HepG2 (cell line): Measurements from ENCODE around the gene UBR3. TPM values are rescaled to one million over a fixed set of nuclear protein-coding genes. Genes with fewer than 3 reads are reported as not detected.

Experiments
- ATAC-seq: fragments of 200-7000 bp; cut with Tn5 transposase; 3 replicates; pipeline ENCODE4 v1.9.1; 2020; ENCODE audit warnings: mild to moderate bottlenecking, moderate library complexity
- BruUV-seq: library from RNA; stranded (reverse); fragments of 400-500 nt; replicated peaks from 2 replicates; lab custom pipeline; 2021; lab: Mats Ljungman, UMichigan
- CTCF ChIA-PET: fragments of 300-600 bp; formaldehyde crosslinking; extraction: SDS; loops from one replicate; lab custom pipeline; 2021; ENCODE audit warnings: low total read pairs, inconsistent platforms, low intra/inter-chr PET ratio; lab: Yijun Ruan, JAX
- POLR2A ChIA-PET: fragments of 350-600 bp; sonication (Branson Sonifier 250); formaldehyde crosslinking; loops from one replicate; lab custom pipeline; 2020; ENCODE audit warnings: antibody characterized with exemption, inconsistent platforms; lab: Yijun Ruan, JAX
- DNase-seq: peaks from one replicate; pipeline ENCODE4 v3.0.0-alpha.2; 2015; ENCODE audit warnings: low spot score
- FAIRE-seq: peaks from 3 replicates; lab custom pipeline; 2011; peaks lifted over from hg19 to GRCh38; lab: Jason Lieb, UNC
- H2AFZ ChIP-seq: one replicate; pipeline ENCODE4 v1.6.1; 2011; ENCODE audit warnings: low read length, inconsistent platforms
- H3K27ac ChIP-seq: fragments of 300-600 bp; 3 replicates; pipeline ENCODE4 v1.8.0; 2011; ENCODE audit warnings: mixed run types, mild to moderate bottlenecking, mixed read lengths, low read length, inconsistent platforms; ENCODE audit not compliant: insufficient read depth; ENCODE audit errors: extremely low read length
- H3K27me3 ChIP-seq, 2 experiments: fragments of 200-600 bp in 1 of 2; 2 replicates in 1 of 2; 3 replicates in 1 of 2; pipeline versions ENCODE4 v1.6.0 to v1.8.0; 2011; ENCODE audit warnings: low read length in 2 of 2, mild to moderate bottlenecking in 2 of 2, moderate library complexity in 2 of 2, inconsistent platforms in 1 of 2; ENCODE audit not compliant: insufficient read depth in 2 of 2, control insufficient read depth in 1 of 2
- H3K36me3 ChIP-seq, 2 experiments: fragments of 200-600 bp in 1 of 2; replicated peaks in 1 of 2; 2 replicates in 1 of 2; 3 replicates in 1 of 2; pipeline versions ENCODE4 v1.5.1 to v1.8.0; 2011; ENCODE audit warnings: low read length in 2 of 2, inconsistent platforms in 1 of 2; ENCODE audit not compliant: insufficient read depth in 2 of 2, control insufficient read depth in 1 of 2
- H3K4me1 ChIP-seq: 2 replicates; pipeline ENCODE4 v1.5.1; 2012; ENCODE audit warnings: low read length, inconsistent platforms; ENCODE audit not compliant: insufficient read depth
- H3K4me2 ChIP-seq: 2 replicates; pipeline ENCODE4 v1.6.0; 2011; ENCODE audit warnings: low read depth, low read length, inconsistent platforms
- H3K4me3 ChIP-seq, 3 experiments: fragments of 200-600 bp in 1 of 3; sonication (generic), shearing (Covaris generic) in 1 of 3; replicated peaks in 1 of 3; 2 replicates each; pipeline ENCODE4 v1.5.1; 2011 to 2016; ENCODE audit warnings: low read length in 3 of 3, inconsistent platforms in 2 of 3, low read depth in 2 of 3, mild to moderate bottlenecking in 2 of 3, control low read depth in 1 of 3, mixed read lengths in 1 of 3; ENCODE audit not compliant: insufficient read depth in 1 of 3
- H3K79me2 ChIP-seq: one replicate; pipeline ENCODE4 v1.6.1; 2011; ENCODE audit warnings: low read length, inconsistent platforms; ENCODE audit not compliant: insufficient read depth
- H3K9ac ChIP-seq: 2 replicates; pipeline ENCODE4 v1.6.0; 2011; ENCODE audit warnings: mild to moderate bottlenecking, low read depth, low read length, inconsistent platforms; ENCODE audit not compliant: insufficient read depth
- H3K9me3 ChIP-seq: 2 replicates; pipeline ENCODE4 v1.5.1; 2012; ENCODE audit warnings: mild to moderate bottlenecking, low read length
- H4K20me1 ChIP-seq: 2 replicates; pipeline ENCODE4 v1.6.0; 2011; ENCODE audit warnings: inconsistent platforms, mild to moderate bottlenecking, low read length, moderate library complexity; ENCODE audit not compliant: insufficient read depth
- E2F5 ChIP-seq: sonication (generic); formaldehyde crosslinking; conservative IDR thresholded peaks from 2 replicates; pipeline ENCODE4 v1.4.0; 2020; ENCODE audit warnings: missing genetic modification reagents
- NFE2L2 ChIP-seq: fragments of 150-350 bp; IDR thresholded peaks from 2 replicates; pipeline ENCODE4 v1.6.1; 2014; ENCODE audit warnings: low read length
- PAWR ChIP-seq: sonication (generic); formaldehyde crosslinking; IDR thresholded peaks from 2 replicates; pipeline ENCODE4 v1.4.0; 2020; ENCODE audit warnings: missing genetic modification reagents, mild to moderate bottlenecking, borderline replicate concordance
- RBM22 ChIP-seq: fragments of 200-400 bp; formaldehyde crosslinking; optimal IDR thresholded peaks from 2 replicates; pipeline ENCODE3; 2017; ENCODE audit warnings: mild to moderate bottlenecking, low read length, moderate library complexity
- ZNF281 ChIP-seq: sonication (generic); formaldehyde crosslinking; IDR thresholded peaks from 2 replicates; pipeline ENCODE4 v1.4.0; 2020; ENCODE audit warnings: missing genetic modification reagents, borderline replicate concordance
- ZNF773 ChIP-seq: sonication (generic); formaldehyde crosslinking; IDR thresholded peaks from 2 replicates; pipeline ENCODE4 v1.4.0; 2020; ENCODE audit warnings: missing genetic modification reagents, borderline replicate concordance
- WGBS: methylation state at CpG from one replicate; pipeline ENCODE4 v1.1.6; 2017; ENCODE audit warnings: low lambda C conversion rate; 5-methylcytosine and 5-hydroxymethylcytosine counted together
- in situ Hi-C: cut with HindIII; loops from 2 replicates; pipeline ENCODE4 v1.10.0; 2017; ENCODE audit warnings: low pct_unique_long_range_greater_than_20kb; ENCODE audit not compliant: extremely low pct_ligation_motif_present
- intact Hi-C: fragments of 100-400 bp; cut with micrococcal nuclease; formaldehyde crosslinking; loops from one replicate; pipeline ENCODE4 v1.10.0; 2022; ENCODE audit not compliant: unreplicated experiment
- polyA plus RNA-seq, 8 experiments: library from polyadenylated mRNA; depleted of rRNA in 3 of 8; stranded (reverse) in 7 of 8; unstranded in 1 of 8; fragments of >200 nt; fragmentation: Illumina TruSeq in 4 of 8; extraction: Trizol in 4 of 8; gene quantifications; 2 replicates each; pipeline versions ENCODE4 v1.2.1 to v1.2.3, GENCODE V29; 2011 to 2016; ENCODE audit warnings: low read depth in 4 of 8, missing spikeins in 1 of 8, mixed read lengths in 1 of 8; ENCODE audit not compliant: insufficient read depth in 1 of 8
- total RNA-seq, 5 experiments: library from RNA; depleted of rRNA; stranded (reverse); fragments of >200 nt; fragmentation: Illumina TruSeq; extraction: Trizol; gene quantifications; 2 replicates each; pipeline ENCODE4 v1.2.3, GENCODE V29; 2016; ENCODE audit warnings: low read depth in 1 of 5

The UBR3 gene
- total and polyA plus RNA-seq, 2 of the 13 experiments (the other 11 are each of a cell fraction or from before 2014, with no cell fraction given), result 15.1 to 28.0 TPM

- peaks cover 2 to 14% of the 10 kb centered on the region in 2 experiments; a peak in 4 of 5 replicates for H3K36me3 ChIP-seq
- no peaks in the 10 kb centered on the region for H3K9me3 ChIP-seq
- DNase-seq (no peak), FAIRE-seq (no peak), ATAC-seq (no peak; the same call in 2 of the 3 replicates)
- H3K27ac ChIP-seq, result no peak overlapping the region
- POLR2A ChIA-PET, result no interaction called here
- CTCF ChIA-PET, result no interaction called here
- TF ChIP-seq E2F5, result no peak
- TF ChIP-seq RBM22, result no peak
- no peak overlapping the region for H2AFZ ChIP-seq
- no peaks in the 10 kb centered on the region for H3K79me2 ChIP-seq
- 97% methylated on average over 4 of the region's 4 CpGs for WGBS
- no peaks in the 10 kb centered on the region for H4K20me1 ChIP-seq
- in situ Hi-C loops (no loop called here), intact Hi-C loops (no loop called here)
- no peak overlapping the region for H3K4me3 ChIP-seq
- no peak overlapping the region for H3K4me2 ChIP-seq
- no peak overlapping the region for H3K9ac ChIP-seq
- BruUV-seq, result no TSS peak
- H3K4me1 ChIP-seq, result no peaks in the 10 kb centered on the region
- no peaks in the 10 kb centered on the region for H3K27me3 ChIP-seq
These were observed 190.7 kb downstream of the UBR3 start for GRCh38 chr2:170017860-170018532.

DNA sequence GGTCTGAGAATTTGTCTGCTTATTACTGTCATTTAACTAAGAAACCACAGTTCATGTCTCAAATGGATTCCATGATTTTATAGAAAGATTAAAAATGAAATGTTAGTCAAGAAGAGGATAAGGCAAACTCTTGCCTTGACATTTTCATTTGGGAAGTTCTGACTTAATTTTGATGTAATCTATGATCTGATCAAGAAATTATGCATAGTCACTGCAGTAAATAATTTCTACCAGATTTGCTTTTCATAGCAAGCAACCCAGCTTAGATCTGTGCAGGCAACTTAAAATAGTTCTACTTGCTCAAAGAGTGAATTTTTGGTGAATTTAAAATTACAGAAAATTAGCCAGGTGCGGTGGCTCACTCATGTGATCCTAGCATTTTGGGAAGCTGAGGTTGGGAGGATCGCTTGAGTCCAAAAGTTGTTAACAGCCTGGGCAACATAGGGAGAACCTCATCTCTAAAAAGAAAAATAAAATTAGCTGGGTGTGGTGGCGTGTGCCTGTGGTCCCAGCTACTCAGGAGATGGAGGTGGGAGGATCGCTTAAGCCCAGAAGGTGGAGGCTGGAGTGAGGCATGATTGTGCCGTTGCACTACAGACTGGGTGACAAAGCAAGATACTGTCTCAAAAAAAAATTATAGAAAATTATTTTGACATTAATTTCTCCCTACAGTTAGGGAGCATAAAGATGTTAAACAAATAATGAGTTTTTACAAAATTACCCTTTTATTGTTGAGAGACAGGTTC lies 192.0 kb downstream of the UBR3 start:
- Histone ChIP-seq H3K4me2 (no peak overlapping the region), H4K20me1 (no peaks in the 10 kb centered on the region)
- no peak for TF ChIP-seq PAWR (CRISPR knock-in tag)
- 0 out of 2 replicates have a peak, but pooled peaks have one; percentile 23 for TF ChIP-seq NFE2L2
- peak; percentile 42 for TF ChIP-seq RBM22
- TF ChIP-seq ZNF281, result no peak
- TF ChIP-seq ZNF773 (CRISPR knock-in tag), result no peak
- TF ChIP-seq, all 625 proteins: peak for 2
- H3K4me3 ChIP-seq, result no peak overlapping the region
- ChIA-PET CTCF (no interaction called here), POLR2A (no interaction called here)
- ATAC-seq (no peak), DNase-seq (no peak), FAIRE-seq (no peak)
- no peaks in the 10 kb centered on the region for H3K27me3 ChIP-seq
- H3K9me3 ChIP-seq, result no peaks in the 10 kb centered on the region
- no peak overlapping the region for H3K27ac ChIP-seq
- intact Hi-C loops (no loop called here), in situ Hi-C loops (no loop called here)
- peaks cover 1 to 12% of the 10 kb centered on the region in 2 experiments; a peak in 4 of 5 replicates for H3K36me3 ChIP-seq
- WGBS, result 84% methylated on average over 5 of the region's 5 CpGs
- BruUV-seq, result no TSS peak
- H3K79me2 ChIP-seq, result no peaks in the 10 kb centered on the region
- no peak overlapping the region for H2AFZ ChIP-seq
- no peaks in the 10 kb centered on the region for H3K4me1 ChIP-seq
- H3K9ac ChIP-seq, result no peak overlapping the region
